Muscle layer of colon (tissue), 2 donors: Measurements from ENCODE around the gene CTNNBL1.
"Not testable (repeated sequence)": the region's sequence is repeated elsewhere in the genome, so short reads cannot be mapped to it uniquely, and the experiment has no call there.

Experiments
- H3K27ac ChIP-seq: one replicate; pipeline ENCODE4 v1.7.0; 2013; ENCODE audit warnings: low read depth, mild to moderate bottlenecking, low read length, moderate library complexity
- H3K27me3 ChIP-seq, 2 donors: one replicate each; pipeline ENCODE4 v1.7.0; 2013; ENCODE audit warnings: low read length in 2 of 2, mild to moderate bottlenecking in 2 of 2; ENCODE audit not compliant: insufficient read depth in 2 of 2, control insufficient read depth in 1 of 2
- H3K36me3 ChIP-seq: one replicate; pipeline ENCODE4 v1.7.0; 2013; ENCODE audit warnings: mild to moderate bottlenecking, low read length; ENCODE audit not compliant: insufficient read depth
- H3K4me1 ChIP-seq: one replicate; pipeline ENCODE4 v1.7.0; 2013; ENCODE audit warnings: mild to moderate bottlenecking, low read length; ENCODE audit not compliant: insufficient read depth
- H3K4me3 ChIP-seq, 2 donors: one replicate each; pipeline ENCODE4 v1.7.0; 2013; ENCODE audit warnings: low read length in 2 of 2, low read depth in 1 of 2, mild to moderate bottlenecking in 1 of 2, moderate library complexity in 1 of 2
- H3K9ac ChIP-seq: one replicate; pipeline ENCODE4 v1.7.0; 2013; ENCODE audit warnings: low read length
- H3K9me3 ChIP-seq: one replicate; pipeline ENCODE4 v1.7.0; 2013; ENCODE audit warnings: mild to moderate bottlenecking, low read length
- donor health status: abdominal sarcoma.
- donor health status: Adenocarcinoma of cecum.

The CTNNBL1 gene

DNA sequence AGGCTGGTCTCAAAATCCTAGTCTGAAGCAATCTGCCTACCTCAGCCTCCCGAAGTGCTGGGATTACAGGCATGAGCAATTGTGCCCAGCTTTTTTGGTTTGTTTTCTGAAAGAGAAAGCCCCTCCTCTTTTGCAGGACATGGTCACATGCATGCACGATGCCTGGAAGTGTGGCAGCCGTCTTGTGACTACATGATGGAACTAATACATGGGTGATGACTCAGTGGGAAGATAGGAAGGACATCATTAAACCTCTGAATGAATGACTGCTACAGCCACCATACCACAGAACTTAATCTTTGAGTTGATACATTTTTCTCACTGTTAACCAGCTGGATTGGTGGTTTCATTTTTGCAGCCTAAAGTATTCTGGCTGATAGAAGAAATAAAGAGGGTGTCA, 13.4 kb upstream of the CTNNBL1 start:
- Histone ChIP-seq H3K9ac (no peak overlapping the region), H3K4me3 (no peak overlapping the region), H3K9me3 (no peaks in the 10 kb centered on the region), H3K27me3 (no peaks in the 10 kb centered on the region), H3K36me3 (no peaks in the 10 kb centered on the region), H3K4me1 (no peaks in the 10 kb centered on the region), H3K27ac (no peak overlapping the region)

DNA sequence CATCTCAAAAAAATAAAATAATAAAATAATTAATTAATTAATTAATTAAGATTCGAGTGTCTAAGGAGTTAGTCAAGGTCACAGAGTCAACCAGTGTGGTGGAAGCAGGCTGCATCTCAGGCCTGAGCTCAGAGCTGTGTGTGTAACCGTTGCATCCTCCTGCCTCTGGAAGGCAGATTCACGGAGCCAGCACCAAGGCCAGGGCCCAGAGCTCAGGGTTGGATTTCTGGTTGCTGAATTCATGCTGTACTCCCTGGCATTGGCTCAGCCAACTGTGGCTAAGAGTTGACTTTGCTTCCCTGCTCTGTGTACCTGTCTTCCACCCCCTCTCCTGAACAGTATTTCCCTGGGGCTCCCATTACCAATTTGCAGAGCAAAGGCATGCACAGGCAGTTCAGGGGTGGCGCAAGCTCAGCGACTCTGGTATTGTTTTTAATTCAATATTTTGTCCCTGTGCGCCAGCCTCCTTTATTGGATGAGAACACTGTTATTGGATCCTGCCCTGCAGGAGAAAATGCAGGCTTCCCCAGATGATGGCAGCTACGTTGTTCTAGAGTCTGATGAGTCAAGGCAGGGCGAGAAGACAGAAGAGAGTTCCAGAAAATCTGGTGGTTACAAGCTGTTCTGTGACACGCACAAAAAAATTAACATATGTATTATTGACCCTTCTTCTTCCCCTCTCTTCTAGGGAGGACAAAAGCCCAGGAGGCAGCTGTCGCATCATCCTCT, 12.3 kb upstream of the CTNNBL1 start:
- Histone ChIP-seq H3K36me3 (no peaks in the 10 kb centered on the region), H3K9me3 (no peaks in the 10 kb centered on the region), H3K4me3 (no peak overlapping the region), H3K27me3 (no peaks in the 10 kb centered on the region), H3K9ac (no peak overlapping the region), H3K4me1 (no peaks in the 10 kb centered on the region), H3K27ac (no peak overlapping the region)

DNA sequence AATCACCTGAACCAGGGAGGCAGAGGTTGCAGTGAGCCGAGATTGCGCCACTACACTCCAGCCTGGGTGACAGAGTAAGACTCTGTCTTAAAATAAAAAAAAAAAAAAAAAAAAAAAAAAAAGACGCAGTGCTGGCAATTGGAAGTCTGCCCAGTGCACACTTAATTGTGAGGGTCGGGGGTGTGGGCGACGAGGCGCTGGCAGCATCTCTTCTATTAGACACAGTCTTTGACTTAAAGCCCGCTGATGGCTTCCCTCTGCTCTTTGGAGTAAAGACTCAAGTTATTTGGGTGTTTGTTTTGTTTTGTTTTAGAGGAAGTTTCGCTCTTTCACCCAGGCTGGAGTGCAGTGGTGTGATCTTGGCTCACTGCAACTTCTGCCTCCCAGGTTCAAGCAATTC, 10.7 kb upstream of the CTNNBL1 start:
- not testable (repeated sequence) for H3K9ac ChIP-seq, H3K36me3 ChIP-seq, H3K4me1 ChIP-seq, H3K27me3 ChIP-seq, H3K9me3 ChIP-seq, H3K27ac ChIP-seq, H3K4me3 ChIP-seq

DNA sequence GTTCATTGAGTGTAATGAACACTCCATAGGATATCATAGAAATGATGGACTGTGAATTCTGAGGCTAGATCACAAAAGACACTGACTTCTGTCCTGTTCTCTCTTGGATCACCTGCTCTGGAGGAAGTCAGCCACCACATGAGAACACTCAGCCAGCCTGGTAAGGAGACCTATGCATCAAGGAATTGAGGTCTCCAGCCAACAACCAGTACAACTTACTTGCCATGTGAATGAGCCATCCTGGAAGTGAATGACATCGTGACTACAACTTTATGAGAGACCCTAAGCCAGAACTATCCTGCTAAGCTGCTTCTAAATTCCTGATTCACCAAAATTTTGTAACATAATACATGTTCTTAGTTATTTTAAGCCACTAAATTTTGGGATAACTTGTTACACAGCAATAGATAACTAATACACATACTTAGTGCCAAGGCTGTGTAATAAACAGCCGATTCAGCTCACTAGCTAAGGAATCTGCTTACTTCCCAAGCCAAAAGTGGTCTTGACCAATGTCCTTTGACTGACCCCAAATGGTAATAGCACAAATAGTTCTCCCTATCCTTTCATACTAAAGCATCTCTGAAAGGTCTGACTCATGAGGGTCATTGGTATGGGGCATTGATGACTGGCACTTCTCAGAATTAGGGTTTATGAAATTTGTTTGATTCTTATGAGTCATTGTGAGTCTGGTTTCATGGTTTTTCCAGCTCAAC, 6.9 kb upstream of the CTNNBL1 start:
- Histone ChIP-seq H3K9ac (no peak overlapping the region), H3K27ac (no peak overlapping the region), H3K36me3 (no peaks in the 10 kb centered on the region), H3K4me1 (no peaks in the 10 kb centered on the region), H3K27me3 (no peaks in the 10 kb centered on the region), H3K9me3 (no peaks in the 10 kb centered on the region), H3K4me3 (no peak overlapping the region)

DNA sequence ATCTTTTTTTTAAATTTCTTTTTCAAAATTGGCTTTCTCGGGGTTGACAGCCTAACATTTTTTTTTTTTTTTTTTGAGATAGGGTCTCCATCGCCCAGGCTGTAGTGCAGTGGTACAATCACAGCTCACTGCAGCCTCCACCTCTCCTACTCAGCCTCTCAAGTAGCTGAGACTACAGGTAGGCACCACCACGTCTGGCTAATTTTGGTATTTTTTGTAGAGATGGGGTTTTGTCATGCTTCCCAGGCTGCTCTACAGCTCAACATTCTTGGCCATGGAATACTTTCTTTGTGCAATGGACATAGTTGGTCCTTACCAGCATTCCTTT, 6.4 kb upstream of the CTNNBL1 start:
- H3K9ac ChIP-seq = no peak overlapping the region
- no peak overlapping the region for H3K4me3 ChIP-seq
- no peaks in the 10 kb centered on the region for H3K9me3 ChIP-seq
- no peaks in the 10 kb centered on the region for H3K4me1 ChIP-seq
- no peaks in the 10 kb centered on the region for H3K27me3 ChIP-seq
- no peak overlapping the region for H3K27ac ChIP-seq
- H3K36me3 ChIP-seq = no peaks in the 10 kb centered on the region

DNA sequence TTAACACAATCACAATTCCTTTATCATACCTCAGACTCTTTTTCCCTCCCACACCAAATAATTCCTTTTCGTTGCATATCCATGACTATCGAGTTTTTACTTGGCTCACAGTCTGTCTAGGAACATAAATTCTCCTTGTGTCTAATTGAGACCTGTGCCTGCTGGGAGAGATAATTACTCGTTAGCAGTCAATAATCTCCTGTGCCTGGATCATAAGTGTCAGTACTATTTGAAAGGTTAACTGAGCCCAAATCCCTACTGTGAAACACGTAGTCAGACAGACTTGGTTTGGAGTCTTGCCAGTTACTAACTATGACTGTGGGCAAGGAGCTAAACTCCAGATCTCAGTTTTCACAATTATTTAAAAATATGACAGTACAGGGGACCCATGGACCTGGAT, 5.7 kb upstream of the CTNNBL1 start:
- Histone ChIP-seq H3K36me3 (no peaks in the 10 kb centered on the region), H3K9me3 (no peaks in the 10 kb centered on the region), H3K27ac (no peak overlapping the region), H3K9ac (no peak overlapping the region), H3K27me3 (no peaks in the 10 kb centered on the region), H3K4me3 (no peak overlapping the region), H3K4me1 (no peaks in the 10 kb centered on the region)

DNA sequence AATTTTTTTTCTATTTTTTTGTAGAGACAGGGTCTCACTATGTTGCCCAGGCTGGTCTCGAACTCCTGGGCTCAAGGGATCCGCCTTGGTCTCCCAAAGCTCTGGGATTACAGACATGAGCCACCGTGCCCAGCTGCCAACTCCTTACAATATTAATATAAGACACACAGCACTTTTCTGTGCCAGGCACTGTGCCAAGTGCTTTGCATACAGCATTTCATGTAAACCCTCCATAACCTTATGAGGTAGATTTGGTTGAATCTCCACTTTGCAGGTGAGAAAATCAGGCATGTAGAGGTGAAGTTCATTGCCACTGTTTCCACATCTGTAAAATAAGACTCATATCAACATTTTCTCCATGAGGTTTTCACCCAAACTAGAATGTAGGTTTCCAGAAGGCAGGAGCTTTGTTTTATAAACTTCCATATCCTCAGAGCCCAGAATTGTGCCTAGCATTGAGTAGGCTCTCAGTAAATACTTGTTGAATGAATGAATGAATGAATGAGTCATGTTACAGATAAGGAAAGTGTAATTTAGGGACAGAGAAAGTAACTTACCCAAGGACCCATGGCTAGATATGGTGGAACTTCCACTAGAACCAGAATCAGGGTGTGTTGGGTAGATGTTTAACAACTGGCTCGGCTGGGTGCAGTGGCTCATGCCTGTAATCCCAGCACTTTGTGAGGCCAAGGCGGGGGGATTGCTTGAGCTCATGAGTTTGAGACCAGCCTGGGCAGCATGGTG, 3.0 kb upstream of the CTNNBL1 start:
- Histone ChIP-seq H3K36me3 (no peaks in the 10 kb centered on the region), H3K27ac (no peak overlapping the region), H3K9me3 (no peaks in the 10 kb centered on the region), H3K4me1 (peaks cover 11% of the 10 kb centered on the region), H3K4me3 (no peak overlapping the region), H3K9ac (no peak overlapping the region), H3K27me3 (no peaks in the 10 kb centered on the region)

DNA sequence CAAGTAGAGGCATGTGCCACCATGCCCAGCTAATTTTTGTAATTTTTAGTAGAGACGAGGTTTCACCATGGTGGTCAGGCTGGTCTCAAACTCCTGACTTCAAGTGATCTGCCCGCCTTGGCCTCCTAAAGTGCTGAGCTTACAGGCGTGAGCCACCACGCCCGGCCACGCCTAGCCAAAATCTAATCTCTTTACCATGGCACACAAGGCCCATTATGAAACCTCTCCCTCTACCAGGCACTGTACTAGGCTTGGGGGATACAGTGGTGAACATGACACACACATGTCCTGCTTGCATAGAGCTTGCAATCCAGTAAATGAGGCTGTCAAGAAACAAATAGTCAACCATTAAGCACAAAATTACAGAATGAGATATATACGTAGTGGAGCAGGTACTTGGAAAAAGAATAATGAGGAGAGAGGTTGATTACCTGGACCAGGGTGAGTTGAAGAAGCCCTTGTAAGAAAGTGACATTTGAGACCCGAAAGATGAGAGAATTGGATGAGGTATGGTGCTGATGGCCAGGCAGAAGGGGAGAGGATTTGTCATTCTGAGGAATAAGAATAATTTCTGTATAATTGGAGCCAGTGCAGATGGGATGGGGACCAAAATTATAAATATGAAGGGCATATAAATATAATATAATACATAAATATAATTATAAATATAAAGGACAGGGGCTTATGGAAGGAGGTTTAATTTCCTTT, 1.2 kb upstream of the CTNNBL1 start:
- Histone ChIP-seq H3K4me1 (peaks cover 11% of the 10 kb centered on the region), H3K9ac (no peak overlapping the region), H3K9me3 (no peaks in the 10 kb centered on the region), H3K4me3 (peak overlapping the region in 1 of 2 donors; percentile 96), H3K27me3 (no peaks in the 10 kb centered on the region), H3K27ac (no peak overlapping the region), H3K36me3 (no peaks in the 10 kb centered on the region)

DNA sequence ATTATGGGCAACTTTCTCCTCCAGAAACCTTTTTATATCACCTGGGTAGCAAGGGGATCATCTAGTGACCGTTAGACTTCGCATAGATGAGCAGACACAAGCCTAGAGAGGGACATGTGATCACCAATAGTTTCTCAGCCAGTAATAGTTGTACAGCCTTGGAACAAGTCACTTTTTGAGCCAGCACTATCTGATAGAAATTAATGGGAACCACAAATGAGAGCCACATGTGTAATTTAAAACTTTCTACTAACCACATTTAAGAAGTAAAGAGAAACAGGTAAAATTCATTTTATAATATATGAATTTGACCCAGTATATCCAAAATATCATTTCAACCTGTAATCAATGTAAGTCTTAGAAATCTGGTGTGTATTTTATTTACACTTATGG, 592 bp upstream of the CTNNBL1 start:
- Histone ChIP-seq H3K4me3 (peak overlapping the region in 1 of 2 donors; percentile 96), H3K9me3 (no peaks in the 10 kb centered on the region), H3K27ac (no peak overlapping the region), H3K9ac (no peak overlapping the region), H3K4me1 (peaks cover 11% of the 10 kb centered on the region), H3K27me3 (no peaks in the 10 kb centered on the region), H3K36me3 (no peaks in the 10 kb centered on the region)

DNA sequence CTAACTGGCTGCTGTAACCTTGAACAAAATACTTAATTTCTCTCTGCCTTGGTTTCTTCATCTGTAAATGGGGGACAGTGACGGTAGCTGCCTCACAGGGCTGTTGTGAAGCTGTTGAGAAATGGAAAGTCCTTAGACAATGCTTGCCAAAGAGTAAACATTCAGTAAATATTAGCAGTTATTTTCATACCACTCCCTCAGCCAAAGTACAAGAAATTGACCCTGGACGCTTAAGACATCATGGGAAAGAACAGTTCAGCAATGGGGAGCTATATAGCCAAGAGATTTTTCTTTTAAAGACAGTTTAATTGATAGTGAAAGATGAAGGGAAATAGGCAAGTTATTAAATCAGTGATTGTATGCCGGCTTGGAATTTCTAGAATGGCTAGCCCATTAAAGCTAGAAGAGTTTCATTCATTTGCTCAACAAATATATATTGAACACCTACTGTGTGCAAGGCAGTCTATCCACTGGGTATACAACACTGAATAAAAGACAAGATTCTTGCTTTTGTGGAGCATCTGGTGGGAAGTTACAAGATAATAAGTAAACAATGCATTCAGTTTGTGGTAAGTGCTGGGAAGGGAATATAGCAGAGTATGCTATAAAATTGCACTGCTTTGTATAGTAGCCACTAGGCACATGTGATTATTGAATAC, 2.0 kb downstream of the CTNNBL1 start:
- no peaks in the 10 kb centered on the region for H3K9me3 ChIP-seq
- no peak overlapping the region for H3K9ac ChIP-seq
- H3K36me3 ChIP-seq = no peaks in the 10 kb centered on the region
- no peak overlapping the region for H3K4me3 ChIP-seq
- H3K27ac ChIP-seq = no peak overlapping the region
- no peaks in the 10 kb centered on the region for H3K27me3 ChIP-seq
- peaks cover 22% of the 10 kb centered on the region for H3K4me1 ChIP-seq

DNA sequence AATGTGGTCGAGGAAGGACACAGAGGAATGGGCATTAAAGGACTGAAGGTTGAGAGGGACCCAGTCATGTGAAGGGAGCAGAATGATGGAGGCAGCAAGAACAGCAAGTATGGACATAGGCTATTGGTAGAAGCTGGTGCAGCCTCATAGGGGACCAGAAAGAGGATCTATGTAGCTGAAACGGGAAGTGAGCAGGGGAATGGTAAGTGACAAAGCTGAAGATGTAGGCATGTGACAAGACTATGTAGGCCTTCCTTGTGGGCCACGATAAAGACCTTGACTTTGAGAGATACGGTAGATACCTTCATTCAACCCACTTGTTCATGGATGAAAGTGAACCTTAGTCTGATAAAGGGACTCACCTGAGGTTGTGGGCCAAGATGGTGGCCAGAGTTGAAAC, 3.5 kb downstream of the CTNNBL1 start:
- no peaks in the 10 kb centered on the region for H3K27me3 ChIP-seq

More for the DNA sequence above, 3.5 kb downstream of the CTNNBL1 start:
- H3K27ac ChIP-seq = no peak overlapping the region
- H3K4me3 ChIP-seq = no peak overlapping the region
- H3K9ac ChIP-seq = no peak overlapping the region
- no peaks in the 10 kb centered on the region for H3K36me3 ChIP-seq
- peaks cover 22% of the 10 kb centered on the region for H3K4me1 ChIP-seq
- no peaks in the 10 kb centered on the region for H3K9me3 ChIP-seq
